A549 (cell line): ENCODE data around the gene EML4.

Experiments
- BHLHE40 ChIP-seq: IDR thresholded peaks from 2 replicates; pipeline ENCODE4 v1.6.1; 2012; ENCODE audit warnings: low read depth, low read length, inconsistent platforms
- CEBPB ChIP-seq, 2 experiments: fragments of >200 bp in 1 of 2; sonication (Bioruptor Twin) in 1 of 2; formaldehyde crosslinking in 1 of 2; IDR thresholded peaks; 2 replicates each; pipeline ENCODE4 v1.6.1; 2012 to 2016
- CHD2 ChIP-seq: fragments of 150-350 bp; IDR thresholded peaks from 2 replicates; pipeline ENCODE4 v1.6.1; 2014; ENCODE audit warnings: low read length; ENCODE audit not compliant: partially characterized antibody
- CTCF ChIP-seq: fragments of >200 bp; sonication (Bioruptor Twin); formaldehyde crosslinking; IDR thresholded peaks from 3 replicates; pipeline ENCODE4 v1.5.1; 2016
- ESRRA ChIP-seq: fragments of 150-350 bp; IDR thresholded peaks from 2 replicates; pipeline ENCODE4 v1.6.1; 2014; ENCODE audit warnings: mild to moderate bottlenecking, low read length, borderline replicate concordance
- GATA3 ChIP-seq: IDR thresholded peaks from 2 replicates; pipeline ENCODE4 v1.6.1; 2012; ENCODE audit warnings: borderline replicate concordance
- MAX ChIP-seq: IDR thresholded peaks from 2 replicates; pipeline ENCODE4 v1.6.1; 2012
- POLR2A ChIP-seq: IDR thresholded peaks from 2 replicates; pipeline ENCODE4 v1.6.1; 2012; ENCODE audit warnings: mild to moderate bottlenecking, low read length
- RARB ChIP-seq: fragments of 250-450 bp; sonication (Bioruptor Pico); IDR thresholded peaks from 2 replicates; pipeline ENCODE4 v1.8.0; 2021; ENCODE audit warnings: mild to moderate bottlenecking, moderate library complexity
- RNF2 ChIP-seq: fragments of 200-600 bp; sonication (generic); IDR thresholded peaks from 2 replicates; pipeline ENCODE4 v1.6.1; 2016; ENCODE audit warnings: low read depth, mild to moderate bottlenecking, antibody characterized with exemption, moderate library complexity, borderline replicate concordance
- ZSCAN20 ChIP-seq: fragments of 250-450 bp; sonication (Bioruptor Pico); IDR thresholded peaks from 2 replicates; pipeline ENCODE4 v1.8.0; 2022; ENCODE audit warnings: mild to moderate bottlenecking, moderate library complexity

- TF ChIP-seq CHD2 (no peak), CTCF (no peak), POLR2A (no peak), RNF2 (no peak), RARB (CRISPR knock-in tag) (no peak), GATA3 (no peak), CEBPB (IDR thresholded peaks at IDR 0.05) (no peak), ZSCAN20 (CRISPR knock-in tag) (no peak), ESRRA (no peak), BHLHE40 (no peak), MAX (no peak)
Observed at GRCh38 chr2:42335514-42336104, 166.5 kb downstream of the EML4 start.
